NT2/D1 (cell line): ENCODE measurements around the gene LILRB4.

Experiments
- SUZ12 ChIP-seq: IDR thresholded peaks from 2 replicates; pipeline ENCODE4 v1.6.1; 2011; ENCODE audit not compliant: insufficient read length, insufficient read depth; ENCODE audit errors: extremely low read depth
- YY1 ChIP-seq: IDR thresholded peaks from 2 replicates; pipeline ENCODE4 v1.6.1; 2011; ENCODE audit not compliant: insufficient read length, insufficient read depth
- ZNF274 ChIP-seq: IDR thresholded peaks from 2 replicates; pipeline ENCODE4 v1.6.1; 2011; ENCODE audit warnings: mild to moderate bottlenecking, low read depth, low read length

GRCh38 chr19:54638683-54639082 is 24.1 kb upstream of the LILRB4 start:
- TF ChIP-seq YY1 (no peak), SUZ12 (no peak), ZNF274 (no peak)
